C4-2B (cell line): Measurements from ENCODE around the gene EFHD2.
"Not testable (repeated sequence)": the region's sequence is repeated elsewhere in the genome, so short reads cannot be mapped to it uniquely, and the experiment has no call there.

Experiments used
- H3K27ac ChIP-seq: fragments of 450-650 bp; 2 replicates; pipeline ENCODE4 v1.5.1; 2017
- CTCF ChIP-seq: fragments of 450-650 bp; conservative IDR thresholded peaks from 2 replicates; pipeline ENCODE4 v1.5.1; 2017; ENCODE audit warnings: mild to moderate bottlenecking
- ZFX ChIP-seq: fragments of 450-650 bp; IDR thresholded peaks from 2 replicates; pipeline ENCODE4 v1.6.1; 2017

The EFHD2 gene

GRCh38 chr1:15382601-15383518 is 26.8 kb upstream of the EFHD2 start:
- no peak overlapping the region for H3K27ac ChIP-seq
- no peak for TF ChIP-seq CTCF

- no peak overlapping the region for H3K27ac ChIP-seq
- no peak for TF ChIP-seq CTCF
- no peak for TF ChIP-seq ZFX
These were observed 25.9 kb upstream of the EFHD2 start for GRCh38 chr1:15383810-15384209.

- no peak overlapping the region for H3K27ac ChIP-seq
These were observed 25.3 kb upstream of the EFHD2 start for GRCh38 chr1:15384301-15384901.

GRCh38 chr1:15385420-15385819 is 24.3 kb upstream of the EFHD2 start:
- no peak overlapping the region for H3K27ac ChIP-seq
- TF ChIP-seq CTCF (no peak), ZFX (no peak)

More at GRCh38 chr1:15384301-15384901, 25.3 kb upstream of the EFHD2 start:
- no peak for TF ChIP-seq ZFX
- no peak for TF ChIP-seq CTCF

GRCh38 chr1:15386164-15386749 is 23.4 kb upstream of the EFHD2 start:
- H3K27ac ChIP-seq, result no peak overlapping the region
- no peak for TF ChIP-seq CTCF
- TF ChIP-seq ZFX, result no peak

GRCh38 chr1:15388201-15388880 is 21.3 kb upstream of the EFHD2 start:
- H3K27ac ChIP-seq, result no peak overlapping the region
- TF ChIP-seq CTCF (no peak), ZFX (no peak)

GRCh38 chr1:15389828-15390227 is 19.9 kb upstream of the EFHD2 start:
- not testable (repeated sequence) for H3K27ac ChIP-seq
